HS-27A (cell line): ENCODE measurements around the gene MYRFL.
A peak's percentile ranks its signal among the peaks of the same experiment; 100 is the strongest.
"Not testable (repeated sequence)": the region's sequence is repeated elsewhere in the genome, so short reads cannot be mapped to it uniquely, and the experiment has no call there.

Experiments used
- DNase-seq: peaks from one replicate; pipeline ENCODE4 v3.0.0-alpha.2; 2012; ENCODE audit warnings: low read depth, missing footprints

Gene MYRFL

DNA sequence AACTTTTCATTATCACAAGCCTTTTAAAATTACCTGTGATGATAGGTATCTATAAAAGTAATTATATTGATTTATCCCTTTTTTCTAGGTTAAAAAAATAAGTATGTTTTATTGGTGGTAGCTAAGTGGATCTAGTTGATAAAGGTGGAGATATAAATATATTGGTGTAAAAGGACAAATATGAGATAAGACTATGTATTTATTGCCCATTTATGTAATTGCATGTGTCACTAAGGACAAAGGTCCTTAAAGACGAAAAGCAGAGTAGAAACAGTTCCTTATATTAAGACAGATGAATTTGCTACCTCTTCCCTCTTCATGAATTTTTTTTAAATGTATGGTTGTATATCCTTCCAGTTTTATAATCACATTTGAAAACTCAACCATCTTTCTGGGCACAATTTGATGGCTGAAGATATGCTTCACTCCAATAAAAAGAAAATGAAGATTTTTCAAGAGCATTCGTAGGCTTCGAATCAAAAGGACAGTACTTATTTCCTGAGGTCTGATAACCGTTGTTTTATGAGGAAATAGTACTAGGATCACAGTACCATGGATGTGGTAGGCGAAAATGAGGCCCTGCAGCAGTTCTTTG, at the start of gene MYRFL:
Gene MYRFL (plus strand): TSS at position 262 of the 595 bp plus-strand sequence. CDS start 291 bp downstream, at position 553.
- DNase-seq = no peak

DNA sequence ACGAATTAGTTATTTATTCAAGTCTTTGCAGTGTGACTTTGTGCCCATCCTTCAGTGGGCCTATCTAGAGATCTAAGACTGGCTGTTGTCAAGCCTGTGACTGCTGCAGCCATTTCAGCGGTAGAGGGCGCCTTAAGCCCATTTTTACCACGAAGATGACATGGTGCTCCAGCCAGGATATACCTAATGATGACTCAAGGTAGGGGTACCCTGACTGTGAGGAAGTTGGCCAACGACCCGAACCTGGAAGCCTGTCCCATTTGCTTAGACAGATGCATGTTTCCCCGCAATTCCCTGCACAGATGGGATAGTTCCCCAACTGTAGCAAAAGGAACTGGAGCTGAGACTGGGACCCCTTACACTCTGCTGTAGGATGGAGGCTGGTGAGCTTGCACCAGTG, 45.1 kb upstream of the MYRFL start:
- peak; percentile 26 for DNase-seq

DNA sequence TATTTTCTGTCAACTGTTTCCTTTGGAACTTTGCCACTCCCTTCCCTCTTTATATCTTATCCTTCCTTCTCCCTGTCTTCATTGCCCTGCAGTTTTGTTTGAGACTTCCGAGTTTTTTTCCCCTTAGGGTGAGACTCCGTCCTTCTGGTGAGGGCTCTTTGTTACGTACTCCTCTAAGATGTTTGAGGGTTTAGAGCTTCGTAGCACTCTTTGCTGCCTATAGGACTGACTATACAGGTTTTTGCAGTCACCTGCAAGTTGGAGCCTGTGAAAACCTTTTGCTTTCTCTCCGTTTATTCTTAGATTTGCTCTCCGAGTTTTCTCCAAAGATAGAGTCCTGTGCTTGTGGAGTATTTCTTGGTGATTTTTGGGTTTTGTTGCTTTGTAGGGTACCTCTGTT, 41.7 kb upstream of the MYRFL start:
- no peak for DNase-seq

- no peak for DNase-seq
Observed at GRCh38 chr12:69789351-69789750, 35.7 kb upstream of the MYRFL start.

DNA sequence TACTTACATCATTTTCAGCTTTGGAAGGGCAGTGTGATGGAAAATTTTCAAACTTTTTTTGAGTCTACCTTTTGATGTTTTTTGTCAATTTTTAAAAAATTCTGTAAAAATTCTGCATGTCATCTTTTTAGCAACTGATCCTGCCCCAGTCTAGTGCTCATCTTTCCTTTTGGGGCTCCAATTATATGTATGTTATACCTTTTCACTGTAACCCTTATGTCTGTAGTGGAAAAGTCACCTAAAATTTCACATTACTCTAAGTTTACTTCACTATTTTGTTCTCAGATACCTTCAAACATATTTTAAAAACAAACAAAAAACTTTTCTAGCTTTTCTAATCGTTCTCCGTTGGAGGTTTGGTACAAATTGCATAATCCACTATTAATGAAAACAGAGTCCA, 32.5 kb upstream of the MYRFL start:
- DNase-seq = no peak

DNA sequence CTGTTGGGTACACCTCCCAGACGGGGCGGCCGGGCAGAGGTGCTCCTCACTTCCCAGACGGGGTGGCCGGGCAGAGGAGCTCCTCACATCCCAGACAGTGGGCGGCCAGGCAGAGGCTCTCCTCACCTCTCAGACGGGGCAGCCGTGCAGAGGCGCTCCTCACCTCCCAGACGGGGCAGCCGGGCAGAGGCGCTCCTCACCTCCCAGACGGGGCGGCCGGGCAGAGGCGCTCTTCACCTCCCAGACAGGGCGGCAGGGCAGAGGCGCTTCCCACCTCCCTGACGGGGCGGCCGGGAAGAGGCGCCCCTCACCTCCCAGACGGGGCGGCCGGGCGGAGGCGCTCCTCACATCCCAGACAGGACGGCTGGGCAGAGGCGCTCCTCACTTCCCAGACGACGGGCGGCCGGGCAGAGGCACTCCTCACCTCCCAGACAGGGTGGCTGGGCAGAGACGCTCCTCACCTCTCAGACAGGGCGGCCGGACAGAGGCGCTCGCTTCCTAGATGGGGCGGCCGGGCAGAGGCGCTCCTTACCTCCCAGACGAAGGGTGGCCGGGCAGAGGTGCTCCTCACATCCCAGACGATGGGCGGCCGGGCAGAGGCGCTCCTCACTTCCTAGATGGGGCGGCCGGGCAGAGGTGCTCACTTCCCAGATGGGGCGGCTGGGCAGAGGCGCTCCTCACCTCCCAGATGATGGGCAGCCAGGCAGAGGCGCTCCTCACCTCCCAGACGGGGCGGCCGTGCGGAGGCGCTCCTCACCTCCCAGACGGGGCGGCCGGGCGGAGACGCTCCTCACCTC, 17.7 kb upstream of the MYRFL start:
- not testable (repeated sequence) for DNase-seq

DNA sequence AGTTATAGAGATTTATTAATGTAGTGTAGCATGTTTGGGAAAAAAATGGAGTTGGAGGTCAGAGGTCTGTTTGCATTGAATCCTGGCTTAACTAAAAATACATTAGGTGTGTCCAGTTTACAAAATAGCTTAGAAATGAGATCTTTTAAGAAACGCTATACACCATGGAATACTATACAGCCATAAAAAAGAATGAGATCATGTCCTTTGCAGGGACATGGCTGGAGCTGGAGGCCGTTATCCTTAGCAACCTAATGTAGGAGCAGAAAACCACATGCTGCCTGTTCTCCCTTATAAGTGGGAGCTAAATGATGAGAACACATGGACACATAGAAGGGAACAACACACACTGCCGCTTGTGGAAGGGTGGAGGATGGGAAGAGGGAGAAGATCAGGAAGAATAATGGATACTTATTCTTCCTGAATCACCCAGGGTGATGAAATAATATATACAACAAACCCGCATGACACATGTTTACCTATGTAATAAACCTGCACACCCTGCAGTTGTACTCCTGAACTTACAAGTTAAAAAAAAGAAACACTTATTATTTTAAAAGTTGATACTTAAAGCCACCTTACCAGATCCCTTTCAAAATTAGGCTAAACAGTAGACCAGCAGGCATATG, 14.0 kb upstream of the MYRFL start:
- DNase-seq = no peak

- no peak for DNase-seq
Observed at GRCh38 chr12:69816082-69816481, 8.9 kb upstream of the MYRFL start.

DNA sequence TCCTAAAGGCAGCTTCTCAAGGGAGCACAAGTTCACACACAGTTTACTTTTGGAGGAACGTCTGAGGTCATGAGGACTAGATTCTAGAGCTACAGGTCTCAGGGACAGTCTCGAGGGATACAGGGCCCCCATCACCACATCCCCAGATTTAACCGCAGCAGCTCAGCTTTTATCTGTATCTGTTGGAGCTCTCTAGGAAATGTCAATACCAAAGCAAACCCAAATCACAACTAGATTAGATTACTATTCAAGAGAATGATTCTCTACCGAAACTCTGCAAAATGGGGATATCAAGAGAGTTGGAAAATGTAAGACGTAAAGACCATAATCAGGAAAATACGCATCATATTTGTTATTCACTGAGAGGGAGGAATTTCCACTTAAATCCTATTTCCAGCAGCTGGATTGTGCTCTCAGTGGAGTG, 4.0 kb upstream of the MYRFL start:
- no peak for DNase-seq

DNA sequence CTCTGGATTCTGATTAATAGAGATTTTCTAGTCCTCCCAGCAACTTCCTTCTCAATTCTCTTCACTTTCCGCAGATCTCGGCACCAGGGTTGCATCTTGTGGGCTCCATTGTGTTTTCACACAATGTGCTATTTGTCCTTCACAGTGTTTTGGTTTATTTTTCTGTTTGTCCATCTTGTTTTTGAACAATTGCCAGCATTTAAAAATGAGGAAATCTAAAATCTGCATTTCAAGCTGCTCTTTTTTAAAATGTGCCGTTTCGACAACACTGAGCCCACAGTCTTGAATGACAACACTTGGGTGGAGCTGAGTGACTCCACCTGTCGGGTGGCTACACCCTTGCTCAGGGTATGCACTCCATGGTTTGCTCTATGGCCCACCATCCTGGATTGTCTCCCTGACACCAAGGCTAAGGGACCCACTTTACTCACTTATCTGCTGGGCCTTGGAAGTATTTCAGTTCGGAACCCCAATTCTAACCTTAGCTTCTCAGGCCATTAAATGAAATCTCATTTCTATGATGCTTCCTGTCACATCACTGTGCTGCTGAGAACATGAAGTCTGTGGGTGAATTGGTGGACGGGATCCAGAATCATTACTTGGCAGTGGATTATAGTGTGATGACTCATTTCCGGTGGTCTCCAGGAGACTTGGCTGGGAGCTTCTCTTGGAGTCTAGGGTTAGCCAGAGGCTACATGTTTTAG, 3.4 kb upstream of the MYRFL start:
- DNase-seq = peak; percentile 78

GRCh38 chr12:69822201-69822860, 2.7 kb upstream of the MYRFL start:
- DNase-seq = no peak

DNA sequence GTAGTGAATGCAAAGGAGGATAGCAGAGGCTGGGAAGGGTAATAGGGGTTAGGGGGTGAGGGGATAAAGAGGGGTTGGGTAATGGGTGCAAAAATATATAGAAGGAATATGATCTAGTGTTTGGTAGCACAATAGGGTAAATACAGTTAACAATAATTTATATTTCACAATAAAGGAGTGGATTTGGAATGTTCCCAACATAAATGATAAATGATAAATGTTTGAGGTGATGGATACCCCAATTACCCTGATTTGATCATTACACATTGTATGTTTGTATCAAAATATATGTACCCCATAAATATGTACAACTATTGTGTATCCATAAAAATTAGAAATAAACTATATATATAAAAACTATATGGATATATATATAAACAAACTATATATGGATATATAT, 999 bp upstream of the MYRFL start:
- no peak for DNase-seq

GRCh38 chr12:69828897-69829296, 3.9 kb downstream of the MYRFL start:
- no peak for DNase-seq

- DNase-seq = no peak
Observed at GRCh38 chr12:69833696-69834095, 8.7 kb downstream of the MYRFL start.

DNA sequence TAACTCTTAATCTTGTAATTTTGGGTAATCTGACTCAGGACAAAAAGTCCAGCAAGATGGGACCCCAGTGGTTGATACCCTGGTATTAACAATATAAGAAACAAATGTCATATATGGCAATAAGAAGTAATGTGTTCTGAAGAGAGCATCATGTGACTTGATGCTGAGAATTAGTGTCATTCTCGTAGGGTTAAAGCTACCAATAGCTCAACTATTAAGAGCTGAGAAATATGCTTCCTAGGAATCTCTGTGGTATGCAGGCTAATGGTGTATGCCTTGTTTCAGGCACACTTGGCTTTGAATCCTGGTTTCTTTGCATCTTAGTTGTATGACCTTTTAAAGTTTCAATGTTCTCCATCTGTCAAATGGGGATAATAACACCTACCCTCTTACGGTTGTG, 9.1 kb downstream of the MYRFL start:
- DNase-seq = no peak

DNA sequence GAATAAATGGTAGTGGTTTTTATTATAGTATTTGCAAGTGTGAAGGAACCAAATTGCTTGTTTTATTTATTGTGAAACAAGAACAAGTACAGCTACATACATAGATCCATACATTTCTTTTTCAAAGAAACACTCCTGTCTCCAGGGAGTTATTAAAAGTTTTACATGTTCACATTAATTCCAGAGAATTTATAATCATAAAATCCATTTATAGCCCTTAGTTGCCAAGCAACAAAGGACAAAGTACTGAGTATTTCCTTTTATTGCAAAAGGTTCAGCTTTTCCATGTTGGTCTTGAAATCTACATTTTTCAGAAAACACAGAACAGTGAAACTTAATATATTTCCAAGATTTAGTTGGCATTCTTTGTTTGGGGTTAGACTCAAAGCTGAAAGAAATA, 9.5 kb downstream of the MYRFL start:
- no peak for DNase-seq

DNA sequence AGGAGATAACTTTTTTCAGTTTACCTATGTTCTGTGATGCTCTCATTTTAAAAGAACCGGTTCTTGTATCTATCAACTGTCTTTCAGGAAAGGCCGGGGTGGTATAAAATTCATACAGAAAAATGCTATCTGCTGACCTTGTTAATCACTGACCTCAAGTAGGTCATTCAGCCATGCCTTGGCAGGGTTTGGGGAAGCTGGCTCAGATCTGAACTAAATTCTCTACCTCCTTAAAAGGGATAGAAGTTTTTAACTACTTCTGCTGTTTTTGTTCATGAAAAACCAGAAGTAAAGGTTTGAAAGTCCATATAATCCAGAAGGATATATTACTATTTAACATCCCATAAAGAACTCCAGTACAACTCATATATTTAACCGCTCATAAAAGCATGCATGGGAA, 10.1 kb downstream of the MYRFL start:
- no peak for DNase-seq

DNA sequence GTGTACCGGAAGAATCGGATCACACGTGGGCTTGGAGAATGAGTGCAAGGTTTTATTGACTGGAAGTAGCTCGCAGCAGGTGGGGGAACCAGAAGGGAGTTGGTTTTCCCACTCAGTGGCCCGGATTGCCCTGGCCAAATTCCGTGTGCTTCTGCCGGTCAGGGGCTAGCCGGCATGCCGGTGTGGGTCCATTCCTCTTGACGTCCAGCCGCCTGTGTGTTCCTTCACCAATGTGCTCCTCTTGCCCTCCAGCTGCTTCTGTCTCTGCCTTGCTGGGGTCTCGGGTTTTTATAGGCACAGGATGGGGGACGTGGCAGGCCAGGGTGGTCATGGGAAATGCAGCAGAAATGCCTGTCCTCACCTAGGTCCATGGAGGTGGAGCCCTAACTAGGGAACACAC, 11.0 kb downstream of the MYRFL start:
- no peak for DNase-seq

DNA sequence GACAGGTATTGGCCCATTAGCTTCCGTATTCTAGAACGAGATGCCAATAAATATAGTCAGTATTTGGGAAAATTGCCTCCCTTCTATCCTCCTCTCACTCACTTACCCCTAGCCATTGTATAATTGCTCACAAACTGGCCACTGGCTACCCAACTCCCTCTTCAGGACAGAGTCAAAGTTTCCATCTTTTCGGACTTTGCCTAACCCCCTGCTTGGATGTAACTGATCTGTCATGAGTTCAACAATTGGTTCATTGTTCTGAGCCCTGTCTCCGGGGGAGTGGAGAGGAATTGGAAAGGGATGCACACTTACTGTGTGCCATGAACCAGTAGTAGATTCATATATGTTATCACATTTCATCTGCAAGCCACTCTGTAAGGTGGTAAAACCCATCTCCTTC, 12.2 kb downstream of the MYRFL start:
- DNase-seq = no peak

DNA sequence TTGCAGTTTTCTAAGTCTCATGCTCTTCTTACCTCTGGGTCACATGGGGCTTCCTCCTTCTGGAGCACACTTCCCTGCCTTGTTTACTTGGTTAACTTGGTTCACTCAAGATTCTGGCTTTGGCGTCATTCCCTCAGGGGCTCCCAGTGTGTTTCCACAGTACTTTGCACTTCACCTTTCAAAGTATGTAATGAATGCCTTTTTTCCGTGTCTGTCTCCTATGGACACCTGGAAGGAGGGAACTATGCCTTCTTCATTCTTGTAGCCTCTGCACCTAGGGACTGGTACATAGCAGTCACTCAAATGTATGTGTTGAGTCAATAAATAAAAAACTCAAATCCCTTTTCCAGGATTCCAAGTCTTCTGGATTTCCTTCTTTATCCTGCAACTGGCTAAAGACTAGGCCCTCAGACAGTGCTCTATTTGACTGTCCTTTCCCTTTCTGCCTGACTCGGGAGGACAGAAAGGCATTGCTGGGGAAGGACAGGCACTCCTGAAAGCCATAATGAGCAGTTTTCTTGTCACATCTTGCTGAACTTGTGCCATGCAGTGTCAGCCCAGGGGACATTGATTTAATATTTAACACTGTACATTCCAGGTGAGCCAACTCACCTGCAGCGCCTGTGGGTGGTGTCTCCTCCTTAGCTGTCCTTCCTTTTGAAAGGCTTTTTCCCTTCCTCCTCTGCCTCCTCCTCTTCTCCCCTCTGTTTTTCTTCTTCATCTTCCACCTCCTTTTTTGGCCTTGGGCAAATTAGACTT, 12.8 kb downstream of the MYRFL start:
- DNase-seq = no peak

GRCh38 chr12:69840727-69841126, 15.7 kb downstream of the MYRFL start:
- DNase-seq = no peak
